ENCODE results near the gene SLC37A3.

GRCh38 chr7:140317999-140318398 is 80.3 kb downstream of the SLC37A3 start:
- TF ChIP-seq EP300 (IDR thresholded peaks at IDR 0.05): no peak
- TF ChIP-seq CTCF (IDR thresholded peaks at IDR 0.05): no peak
- no peak for TF ChIP-seq POLR2A (IDR thresholded peaks at IDR 0.05)

Data from ovary (tissue), 3 donors.